ENCODE results near the gene IER3IP1.
"Not testable (repeated sequence)": the region's sequence is repeated elsewhere in the genome, so short reads cannot be mapped to it uniquely, and the experiment has no call there.

IER3IP1 gene

DNA sequence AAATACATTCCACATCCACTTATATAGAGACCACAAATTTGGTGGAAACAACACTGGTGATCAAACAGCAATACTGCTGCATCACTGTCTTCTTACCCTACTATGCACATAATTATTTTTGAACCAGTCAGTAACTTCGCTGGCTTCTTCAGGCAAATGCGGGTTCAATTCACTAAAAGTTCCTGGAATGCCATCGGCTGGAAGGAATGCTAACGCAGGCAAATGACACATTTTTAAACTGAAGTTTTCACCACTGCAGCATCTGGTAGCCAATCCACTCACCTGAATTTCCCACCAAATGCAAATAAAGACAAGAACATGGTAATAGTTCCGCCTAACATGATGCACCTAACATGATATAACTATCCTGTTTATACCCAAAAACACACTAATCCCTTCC is 15.9 kb downstream of the IER3IP1 start:
- DNase-seq (ENCODE audit: low spot score): no peak

DNA sequence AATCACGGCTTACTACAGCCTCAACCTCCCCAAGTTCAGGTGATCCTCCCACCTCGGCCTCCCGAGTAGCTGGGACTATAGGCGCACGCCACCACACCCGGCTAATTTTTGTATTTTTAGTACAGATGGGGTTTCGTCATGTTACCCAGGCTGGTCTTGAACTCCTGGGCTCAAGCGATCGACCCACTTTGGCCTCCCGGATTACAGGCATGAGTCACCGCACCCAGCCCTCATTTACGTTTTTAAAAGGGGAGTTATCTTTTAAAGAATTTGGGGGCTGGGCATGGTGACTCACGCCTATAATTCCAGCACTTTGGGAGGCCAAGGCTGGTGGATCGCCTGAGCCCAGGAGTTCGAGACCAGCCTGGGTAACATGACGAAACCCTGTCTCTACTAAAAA is 17.8 kb downstream of the IER3IP1 start:
- DNase-seq (ENCODE audit: low spot score): not testable (repeated sequence)

DNA sequence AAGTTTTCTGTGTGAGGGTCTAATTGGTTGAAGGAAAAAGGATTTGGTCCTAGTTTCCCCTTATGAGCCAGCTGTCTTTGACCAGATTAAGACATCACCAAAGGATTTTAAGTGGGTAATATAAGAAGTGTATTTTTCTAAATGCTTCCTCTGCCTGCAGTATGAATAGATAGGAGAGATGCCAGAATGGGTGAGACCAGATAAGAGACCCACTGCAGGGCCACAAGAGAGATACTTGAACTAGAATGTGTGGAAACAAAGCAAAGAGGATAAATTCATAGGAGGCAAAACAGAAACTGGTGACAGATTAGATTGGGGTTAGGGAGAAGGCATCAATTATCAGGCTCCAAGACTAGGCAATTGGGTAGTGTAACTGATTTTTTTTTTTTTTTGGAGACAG is 24.7 kb downstream of the IER3IP1 start:
- no peak for DNase-seq (ENCODE audit: low spot score)

DNA sequence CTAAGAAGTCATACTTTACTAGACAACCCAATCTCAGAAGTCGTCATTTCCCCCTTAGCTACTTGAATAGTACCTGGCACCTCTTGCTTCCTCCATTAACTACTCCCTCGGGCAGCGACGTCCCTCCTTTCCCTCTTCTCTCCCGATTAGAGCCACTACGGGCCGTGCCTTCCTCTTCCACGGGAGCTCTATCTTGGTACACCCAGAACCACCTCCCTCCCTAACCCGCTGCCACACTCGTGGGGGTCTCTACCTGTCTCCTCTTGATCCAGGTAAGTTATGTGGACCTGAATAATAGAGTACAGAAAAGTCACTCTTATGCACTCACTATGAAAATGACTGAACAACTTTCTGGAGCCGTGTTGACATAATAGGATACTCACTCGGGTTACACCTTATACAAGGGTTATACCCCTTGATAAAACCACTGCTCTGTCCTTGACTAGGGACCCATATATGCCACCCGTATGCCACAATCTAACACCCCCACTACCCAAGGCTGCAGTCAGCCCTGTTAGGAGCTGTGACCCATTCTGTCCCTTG is 25.3 kb downstream of the IER3IP1 start:
- no peak for DNase-seq (ENCODE audit: low spot score)

DNA sequence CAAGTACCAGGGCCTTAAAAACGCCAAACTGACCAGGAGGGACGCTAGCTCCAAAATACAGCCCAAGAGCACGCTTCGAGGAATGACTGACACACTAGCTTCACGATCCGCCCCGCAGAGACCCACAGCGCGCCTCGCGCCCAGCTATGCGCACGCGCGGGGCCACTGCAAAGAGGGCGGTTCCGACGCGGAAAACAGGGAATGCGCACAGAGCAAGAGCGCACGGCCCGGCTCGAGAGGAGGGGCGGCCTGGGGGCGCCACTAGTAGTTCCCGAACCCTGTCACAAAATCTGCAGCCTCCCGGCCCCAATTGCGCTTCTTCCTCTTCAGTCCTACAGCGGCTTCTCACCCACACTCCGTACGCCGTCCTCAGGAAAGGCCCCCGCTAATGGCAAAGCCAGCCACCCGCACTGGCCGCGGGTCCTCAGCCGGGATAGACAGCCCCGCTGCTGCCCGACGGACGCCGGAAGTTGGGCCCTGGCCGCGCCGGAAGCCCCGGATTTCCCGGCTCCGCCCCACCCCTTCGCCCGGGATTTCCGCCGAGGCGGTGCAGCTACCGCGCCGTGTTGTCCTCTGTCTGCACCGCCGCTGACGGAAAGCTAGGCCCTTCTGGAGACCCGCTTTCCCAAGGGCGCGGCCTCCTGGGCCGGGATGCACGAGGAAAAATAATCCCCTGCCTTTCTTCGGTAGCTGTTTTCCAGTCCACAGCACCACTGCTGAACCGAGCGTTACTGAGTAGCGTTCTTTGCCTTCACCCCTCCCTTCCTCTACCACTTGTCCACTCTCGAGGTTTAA is 25.9 kb downstream of the IER3IP1 start, which contains the start of gene HDHD2:
Gene HDHD2 (minus strand): TSS at position 472 of the 795 bp plus-strand sequence. CDS start 14,061 bp downstream, outside the sequence.
- peak; percentile 73 for DNase-seq (ENCODE audit: low spot score)

DNA sequence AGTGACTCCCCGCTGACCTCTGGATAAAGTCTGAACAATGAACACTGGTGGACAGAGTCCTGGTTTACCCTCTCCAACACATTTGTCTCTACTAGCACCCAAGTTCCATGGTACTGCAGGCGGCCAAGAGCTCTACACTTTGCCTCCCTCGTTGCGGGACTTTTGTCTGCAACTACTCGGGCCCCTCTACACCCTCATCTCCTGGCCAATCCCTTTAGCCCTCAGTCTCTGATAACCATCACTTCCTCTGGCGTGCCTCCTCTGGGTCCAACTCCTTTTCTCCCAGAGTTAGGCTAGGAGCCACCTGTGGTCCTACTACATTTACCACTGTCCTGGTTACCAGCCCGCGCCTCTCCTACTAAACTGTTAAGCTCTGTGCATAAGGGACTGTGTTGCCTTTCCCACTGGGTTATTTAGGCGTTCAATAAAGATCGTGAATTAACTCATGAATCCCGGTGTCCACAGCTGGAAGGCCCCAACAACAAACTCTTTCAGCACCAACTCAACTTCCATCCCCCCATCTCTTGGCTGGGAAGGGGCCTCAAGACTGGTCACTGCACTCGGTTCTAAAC is 26.6 kb downstream of the IER3IP1 start:
- DNase-seq (ENCODE audit: low spot score): peak; percentile 13

DNA sequence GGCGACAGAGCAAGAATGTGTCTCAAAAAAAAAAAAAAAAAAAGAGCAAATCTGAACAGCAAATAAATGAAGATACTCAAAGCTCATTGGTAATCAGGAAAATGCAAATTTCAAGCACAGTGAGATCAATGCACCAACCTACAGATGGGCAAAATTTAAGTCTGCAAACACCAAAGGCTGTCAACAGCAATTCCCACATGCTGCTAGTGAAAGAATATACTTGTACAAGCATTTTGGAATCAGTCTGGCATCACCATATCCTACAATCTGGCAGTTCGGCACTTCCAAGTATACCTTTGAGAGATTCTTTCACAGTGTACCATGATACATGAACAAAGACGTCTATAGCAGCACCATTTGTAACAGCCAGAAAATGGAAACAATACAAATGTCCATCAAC is 30.0 kb downstream of the IER3IP1 start:
- no peak for DNase-seq (ENCODE audit: low spot score)

DNA sequence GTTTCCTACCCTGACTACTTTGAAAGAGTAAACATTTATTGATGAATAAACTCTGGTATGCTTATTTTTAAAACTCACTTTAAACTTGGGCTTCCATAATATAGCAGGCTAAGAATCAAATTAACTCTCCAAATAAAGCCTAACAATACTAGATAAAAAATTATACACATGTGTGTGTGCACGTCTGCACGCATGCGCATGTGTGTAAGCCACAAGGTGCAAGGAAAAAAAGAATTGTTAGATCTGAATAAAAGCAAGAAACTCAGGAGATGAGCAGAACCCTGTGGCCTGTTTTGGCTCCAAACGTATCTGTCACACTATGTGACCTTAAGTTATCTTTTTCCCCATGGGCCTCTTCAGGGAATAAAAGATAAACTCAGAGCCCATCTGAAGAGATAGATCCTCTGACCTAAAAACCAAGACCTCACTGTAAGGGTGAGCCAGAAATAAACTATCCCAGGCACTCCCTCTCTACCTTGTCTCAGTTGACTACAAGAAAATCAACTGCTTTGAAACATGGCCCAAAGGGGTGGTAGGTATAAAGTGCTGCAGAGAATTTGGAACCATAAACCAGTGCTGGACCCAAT is 32.2 kb downstream of the IER3IP1 start:
- DNase-seq (ENCODE audit: low spot score): no peak

DNA sequence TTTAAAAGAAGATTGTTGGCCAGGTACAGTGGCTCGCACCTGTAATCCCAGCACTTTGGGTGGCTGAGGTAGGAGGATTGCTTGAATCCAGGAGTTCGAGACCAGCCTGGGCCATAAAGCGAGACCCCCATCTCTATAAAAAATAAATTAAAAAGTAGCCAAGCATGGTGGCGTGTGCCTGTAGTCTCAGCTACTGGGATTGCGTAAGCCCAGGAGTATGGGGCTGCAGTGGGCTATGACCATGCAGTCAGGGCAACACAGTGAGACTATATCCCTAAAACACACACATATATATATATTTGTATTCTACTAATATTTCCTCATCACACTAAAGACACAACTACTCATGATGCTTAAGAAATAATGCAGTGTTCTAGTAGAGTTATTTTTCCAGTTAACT is 33.0 kb downstream of the IER3IP1 start:
- DNase-seq (ENCODE audit: low spot score): no peak

DNA sequence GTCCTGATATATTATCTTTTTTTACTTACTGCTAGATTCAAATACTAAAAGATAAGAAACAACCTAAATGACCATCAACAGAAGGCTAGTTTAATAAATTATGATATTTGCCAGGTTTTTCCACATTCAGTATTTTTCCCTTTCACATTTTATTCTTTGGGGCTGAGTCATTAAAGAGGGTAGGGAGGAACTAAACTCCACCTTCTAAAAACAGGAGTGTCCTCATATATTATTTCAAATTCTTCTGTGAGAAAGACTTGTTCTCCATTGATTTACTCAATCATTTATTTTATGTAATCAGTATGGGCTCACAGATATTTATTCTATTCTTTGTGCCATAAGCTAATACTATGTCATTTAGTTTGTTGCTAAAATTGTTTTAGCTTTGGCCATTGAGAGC is 34.9 kb downstream of the IER3IP1 start:
- no peak for DNase-seq (ENCODE audit: low spot score)

DNA sequence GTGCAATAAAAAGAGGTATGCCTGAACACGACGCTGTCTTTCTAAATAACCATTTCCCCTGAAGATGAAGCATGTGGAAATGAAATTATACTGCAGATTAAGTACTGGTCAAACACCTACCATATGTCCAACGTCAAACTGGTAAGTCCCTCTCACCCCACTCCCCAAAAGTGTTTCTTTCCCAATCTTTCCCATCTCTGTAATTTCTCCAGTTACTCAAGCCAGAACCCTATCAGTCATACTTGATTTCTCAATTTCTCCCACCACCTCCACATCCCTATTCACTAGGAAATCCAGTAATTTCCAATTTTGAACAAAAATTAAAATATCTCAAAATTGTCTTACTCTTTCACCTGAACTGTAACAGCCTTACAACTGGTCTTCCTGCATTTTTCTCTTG is 55.0 kb downstream of the IER3IP1 start:
- DNase-seq (ENCODE audit: low spot score): no peak

DNA sequence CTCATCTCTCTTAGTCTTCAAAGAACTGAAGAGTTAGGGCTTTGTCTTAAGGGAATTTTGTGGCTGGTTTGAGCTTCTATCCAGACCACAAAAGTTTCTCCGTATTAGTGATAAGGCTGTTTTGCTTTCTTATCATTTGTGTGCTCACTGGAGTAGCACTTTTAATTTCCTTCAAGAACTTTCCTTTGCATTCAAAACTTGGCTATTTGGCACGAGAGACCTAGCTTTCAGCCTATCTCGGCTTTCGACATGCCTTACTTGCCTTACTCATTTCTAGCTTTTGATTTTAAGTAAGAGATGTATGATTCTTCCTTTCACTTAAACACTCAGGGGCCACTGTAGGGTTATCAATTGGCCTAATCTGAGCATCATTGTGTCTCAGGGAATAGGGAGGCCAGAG is 55.7 kb downstream of the IER3IP1 start:
- DNase-seq (ENCODE audit: low spot score): no peak

DNA sequence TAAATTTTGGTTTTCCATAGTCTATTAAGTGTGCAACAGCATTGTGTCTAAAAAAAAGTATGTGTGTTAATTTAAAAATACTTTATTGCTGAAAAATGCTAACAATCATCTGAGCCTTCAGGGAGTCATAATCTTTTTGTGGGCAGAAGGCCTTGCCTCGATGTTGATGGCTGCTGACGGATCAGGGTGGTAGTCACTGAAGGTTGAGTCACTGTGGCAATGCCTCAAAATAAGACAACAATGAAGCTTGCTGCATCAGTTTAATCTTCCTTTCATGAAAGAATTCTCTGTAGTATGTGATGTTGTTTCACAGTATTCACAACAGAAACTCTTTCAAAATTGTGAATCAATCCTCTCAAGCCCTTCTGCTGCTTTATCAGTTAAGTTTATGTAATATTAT is 57.2 kb downstream of the IER3IP1 start:
- no peak for DNase-seq (ENCODE audit: low spot score)

DNA sequence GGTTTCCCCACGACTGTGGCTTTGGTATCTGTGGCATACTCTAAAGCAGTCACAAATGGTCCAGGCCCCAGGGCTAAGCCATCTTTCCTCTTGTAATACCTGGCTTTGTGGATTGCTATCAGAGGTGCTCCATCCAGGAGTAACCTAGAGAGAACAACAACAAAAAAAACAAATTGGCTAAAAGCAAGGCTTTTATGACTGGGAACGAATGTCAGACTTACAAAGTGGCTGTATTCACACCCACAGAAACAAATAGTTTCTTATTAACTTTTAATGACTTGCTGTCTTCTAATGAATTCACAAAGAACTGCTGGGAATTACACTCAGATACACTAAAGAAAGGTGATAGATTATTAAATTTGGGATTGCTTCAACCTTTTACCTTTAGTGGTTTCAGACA is 61.0 kb downstream of the IER3IP1 start:
- DNase-seq (ENCODE audit: low spot score): no peak

DNA sequence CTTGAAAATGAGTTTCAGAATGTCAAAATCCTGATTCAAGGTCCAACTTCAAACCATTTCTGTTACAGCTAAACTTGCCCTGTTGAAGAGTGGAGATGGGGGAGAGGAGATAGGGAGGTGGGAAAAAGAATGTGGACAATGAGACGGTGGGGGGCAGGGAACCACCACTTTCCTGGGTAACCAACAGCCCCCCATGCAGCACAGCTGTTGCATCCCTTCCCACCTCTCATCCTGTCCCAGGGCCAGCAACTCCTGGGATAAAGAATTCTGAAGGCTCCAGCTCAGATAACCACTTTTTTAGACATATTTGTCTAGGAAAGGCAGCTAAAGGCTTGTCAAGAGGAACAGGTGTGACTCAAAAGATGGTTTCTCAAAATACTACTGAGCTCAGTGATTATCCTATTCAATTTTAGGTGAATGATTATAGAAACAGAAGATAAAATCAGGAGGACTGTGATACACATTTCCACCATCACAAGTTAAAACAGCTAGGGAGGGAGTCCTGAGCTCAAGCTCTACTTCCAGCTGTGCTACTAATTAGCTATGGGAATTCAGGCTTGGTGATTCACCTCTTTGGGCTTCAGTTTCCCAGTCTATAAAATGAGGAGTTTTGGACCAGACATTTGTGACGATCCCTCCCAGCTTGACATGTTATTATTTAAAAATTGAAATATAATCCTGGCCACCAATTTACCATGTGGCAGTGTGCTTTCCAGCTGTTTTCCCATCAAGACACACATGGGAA is 62.2 kb downstream of the IER3IP1 start:
- no peak for DNase-seq (ENCODE audit: low spot score)

DNA sequence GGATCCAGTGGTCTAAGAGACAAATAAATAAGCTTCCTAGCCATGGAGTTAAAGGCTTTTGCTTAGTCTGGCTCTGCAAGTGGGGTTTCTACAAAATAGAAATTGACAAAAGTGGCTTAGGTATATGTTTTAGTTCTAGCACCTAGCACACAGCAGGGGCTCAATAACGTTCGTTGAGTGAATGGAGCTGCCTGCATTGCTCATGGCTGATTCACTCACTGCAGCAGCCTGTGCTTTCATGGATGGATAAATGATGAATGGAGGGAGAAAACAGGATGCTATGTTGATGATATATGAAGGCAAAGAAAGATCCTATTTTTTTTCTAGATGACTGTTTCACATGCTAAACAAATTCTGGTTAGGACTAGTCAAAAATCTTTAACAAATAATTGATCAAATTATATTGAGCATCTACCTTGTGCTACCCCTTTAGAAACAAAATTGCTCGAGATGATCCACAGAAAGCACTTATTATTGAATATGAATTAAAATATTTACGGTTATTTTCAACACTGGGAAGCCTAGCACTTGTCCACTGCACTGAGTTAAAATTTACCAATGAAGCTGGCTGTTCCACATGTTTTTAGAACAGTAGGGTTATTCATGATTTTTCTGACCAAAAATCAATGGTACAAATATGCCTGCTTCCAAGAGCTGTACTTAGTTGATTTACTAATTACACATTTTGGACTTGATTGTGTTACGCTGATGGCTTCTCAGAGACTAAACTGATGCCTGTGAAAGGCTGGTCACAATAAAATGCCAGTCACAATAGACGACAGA is 65.5 kb downstream of the IER3IP1 start:
- DNase-seq (ENCODE audit: low spot score): no peak

DNA sequence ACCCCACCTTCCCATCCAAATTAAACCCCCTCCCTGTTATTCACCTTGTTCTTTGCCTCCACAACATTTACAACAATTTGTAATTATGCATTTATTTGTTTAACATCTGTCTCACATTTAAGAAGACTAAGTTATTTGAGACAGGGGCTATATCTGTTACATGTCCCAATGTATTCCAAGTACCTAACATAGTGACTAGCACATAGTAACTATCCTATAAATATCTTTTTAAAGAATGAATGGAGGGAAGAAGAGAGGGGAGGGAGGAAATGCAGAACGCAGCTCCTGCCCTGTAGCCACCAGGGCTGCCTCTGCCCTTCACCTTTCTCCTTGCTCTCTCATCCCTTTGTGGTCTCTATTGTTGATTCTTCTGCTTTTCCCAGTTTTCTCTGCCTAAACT is 66.4 kb downstream of the IER3IP1 start:
- DNase-seq (ENCODE audit: low spot score): no peak

DNA sequence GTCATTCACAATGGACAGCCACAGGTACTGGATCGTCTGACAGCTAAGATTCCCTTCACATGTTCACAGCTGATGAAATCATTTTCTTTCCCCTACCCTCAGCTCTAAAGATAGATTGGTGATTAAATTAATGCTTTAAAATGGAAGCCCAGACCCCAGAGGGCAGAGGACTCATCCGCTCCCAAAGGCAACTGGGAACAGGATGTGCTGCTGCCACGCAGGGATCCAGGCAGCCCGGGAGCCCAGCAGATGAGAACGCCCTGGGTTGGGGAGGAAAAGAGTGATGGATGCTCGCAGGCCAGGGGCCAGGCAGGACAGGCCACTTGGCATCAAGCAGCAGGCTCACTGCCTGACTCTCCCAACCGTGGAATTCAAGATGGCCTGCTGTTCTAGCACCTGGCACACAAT is 67.2 kb downstream of the IER3IP1 start:
- DNase-seq (ENCODE audit: low spot score): no peak

DNA sequence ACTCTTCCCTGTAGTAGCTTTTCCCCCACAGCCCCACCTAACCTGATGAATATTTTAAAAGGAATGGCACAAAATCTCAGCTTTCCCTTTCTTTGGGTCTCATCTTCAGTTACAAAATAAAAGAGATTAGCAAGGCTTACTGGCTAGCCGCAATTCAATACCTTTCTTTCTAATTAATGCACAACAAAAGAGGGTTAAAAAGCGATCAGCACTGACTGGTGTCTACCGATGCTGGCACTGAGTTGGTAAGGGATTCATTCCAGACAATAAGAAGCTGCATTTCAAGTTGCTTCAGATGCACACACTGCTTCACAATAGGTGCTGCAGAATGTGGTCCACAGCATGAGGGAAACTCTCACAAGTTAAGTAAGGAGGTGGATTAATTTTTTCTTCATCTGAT is 67.8 kb downstream of the IER3IP1 start:
- DNase-seq (ENCODE audit: low spot score): no peak

Data from SK-N-DZ (cell line).